ENCODE results near the gene MAPK14.

The MAPK14 gene

DNA sequence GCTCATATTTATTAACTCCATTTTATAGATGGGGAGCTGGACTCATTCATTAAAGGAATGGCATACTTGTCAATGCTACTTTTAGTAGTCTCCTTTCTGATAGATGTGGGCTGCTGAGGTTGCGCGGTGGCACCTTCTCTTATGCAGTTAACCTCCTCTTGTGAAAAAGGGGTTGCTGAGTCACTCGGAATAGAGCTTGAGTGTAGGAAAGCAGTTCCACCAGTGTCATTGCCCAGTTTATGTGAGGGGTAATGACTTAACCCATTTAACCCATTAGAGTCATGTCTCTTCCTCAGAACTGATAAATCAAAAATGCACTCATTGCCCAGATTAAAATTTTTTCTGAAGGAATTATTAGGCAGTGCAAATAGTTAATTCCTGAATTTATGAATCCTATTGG is 6.3 kb downstream of the MAPK14 start:
- TF ChIP-seq, protein P1, sequence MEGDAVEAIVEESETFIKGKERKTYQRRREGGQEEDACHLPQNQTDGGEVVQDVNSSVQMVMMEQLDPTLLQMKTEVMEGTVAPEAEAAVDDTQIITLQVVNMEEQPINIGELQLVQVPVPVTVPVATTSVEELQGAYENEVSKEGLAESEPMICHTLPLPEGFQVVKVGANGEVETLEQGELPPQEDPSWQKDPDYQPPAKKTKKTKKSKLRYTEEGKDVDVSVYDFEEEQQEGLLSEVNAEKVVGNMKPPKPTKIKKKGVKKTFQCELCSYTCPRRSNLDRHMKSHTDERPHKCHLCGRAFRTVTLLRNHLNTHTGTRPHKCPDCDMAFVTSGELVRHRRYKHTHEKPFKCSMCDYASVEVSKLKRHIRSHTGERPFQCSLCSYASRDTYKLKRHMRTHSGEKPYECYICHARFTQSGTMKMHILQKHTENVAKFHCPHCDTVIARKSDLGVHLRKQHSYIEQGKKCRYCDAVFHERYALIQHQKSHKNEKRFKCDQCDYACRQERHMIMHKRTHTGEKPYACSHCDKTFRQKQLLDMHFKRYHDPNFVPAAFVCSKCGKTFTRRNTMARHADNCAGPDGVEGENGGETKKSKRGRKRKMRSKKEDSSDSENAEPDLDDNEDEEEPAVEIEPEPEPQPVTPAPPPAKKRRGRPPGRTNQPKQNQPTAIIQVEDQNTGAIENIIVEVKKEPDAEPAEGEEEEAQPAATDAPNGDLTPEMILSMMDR (conservative IDR thresholded peaks at IDR 0.05; ENCODE audit: low read depth): no peak
- ChIA-PET CTCF (interaction anchor here (1.5 kb wide), 1 partner anchor 61 kb away, joined by 5 read pairs; no protein-coding TSS in a partner anchor), POLR2A (ENCODE audit: low non-redundant PET) (no interaction called here)
- DNase-seq (ENCODE audit: low spot score): no peak
- H3K27ac ChIP-seq: no peak overlapping the region

DNA sequence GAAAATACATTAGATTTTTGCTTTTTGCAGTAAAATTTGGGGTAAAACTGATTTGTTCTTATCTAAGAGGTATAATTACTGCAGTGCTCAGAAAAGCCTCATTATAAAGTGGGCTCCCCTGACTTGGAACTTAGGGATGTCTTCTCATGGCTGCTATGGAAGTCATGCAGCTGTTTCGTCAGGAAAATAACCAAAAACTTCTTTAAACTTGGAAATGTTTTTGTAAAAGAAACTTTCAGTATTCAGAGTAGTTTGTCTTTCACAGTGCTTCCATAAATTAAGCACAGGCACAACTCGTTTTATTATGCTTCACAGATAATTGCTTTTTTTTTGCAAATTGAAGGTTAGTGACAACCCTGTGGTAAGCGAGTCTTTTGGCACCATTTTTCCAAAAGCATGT is 6.8 kb downstream of the MAPK14 start:
- CTCF ChIA-PET: no interaction called here
- DNase-seq (ENCODE audit: low spot score): no peak
- TF ChIP-seq, protein P1 (conservative IDR thresholded peaks at IDR 0.05; ENCODE audit: low read depth): no peak
- POLR2A ChIA-PET (ENCODE audit: low non-redundant PET): no interaction called here
- H3K27ac ChIP-seq: no peak overlapping the region; the same call in 1 of the 2 replicates

DNA sequence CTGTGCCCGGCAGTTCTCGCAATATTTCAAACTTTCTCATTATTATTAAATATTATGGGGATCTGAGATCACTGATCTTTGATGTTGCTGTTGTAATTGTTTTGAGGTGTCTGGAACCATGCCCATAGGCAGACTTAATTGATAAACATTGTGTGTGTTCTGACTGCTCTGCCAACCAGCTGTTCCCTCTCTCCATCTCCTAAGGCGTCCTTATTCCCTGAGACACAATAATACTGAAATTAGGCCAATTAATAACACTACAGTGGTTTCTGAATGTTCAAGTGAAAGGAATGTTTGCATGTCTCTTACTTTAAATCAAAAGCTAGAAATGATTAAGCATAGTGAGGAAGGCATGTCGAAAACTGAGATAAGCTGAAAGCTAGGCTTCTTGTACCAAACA is 7.6 kb downstream of the MAPK14 start:
- TF ChIP-seq, protein P1 (conservative IDR thresholded peaks at IDR 0.05; ENCODE audit: low read depth): no peak
- ChIA-PET POLR2A (ENCODE audit: low non-redundant PET) (no interaction called here), CTCF (no interaction called here)
- no peak for DNase-seq (ENCODE audit: low spot score)
- peak overlapping the region; percentile 24; the same call in 1 of the 2 replicates for H3K27ac ChIP-seq

DNA sequence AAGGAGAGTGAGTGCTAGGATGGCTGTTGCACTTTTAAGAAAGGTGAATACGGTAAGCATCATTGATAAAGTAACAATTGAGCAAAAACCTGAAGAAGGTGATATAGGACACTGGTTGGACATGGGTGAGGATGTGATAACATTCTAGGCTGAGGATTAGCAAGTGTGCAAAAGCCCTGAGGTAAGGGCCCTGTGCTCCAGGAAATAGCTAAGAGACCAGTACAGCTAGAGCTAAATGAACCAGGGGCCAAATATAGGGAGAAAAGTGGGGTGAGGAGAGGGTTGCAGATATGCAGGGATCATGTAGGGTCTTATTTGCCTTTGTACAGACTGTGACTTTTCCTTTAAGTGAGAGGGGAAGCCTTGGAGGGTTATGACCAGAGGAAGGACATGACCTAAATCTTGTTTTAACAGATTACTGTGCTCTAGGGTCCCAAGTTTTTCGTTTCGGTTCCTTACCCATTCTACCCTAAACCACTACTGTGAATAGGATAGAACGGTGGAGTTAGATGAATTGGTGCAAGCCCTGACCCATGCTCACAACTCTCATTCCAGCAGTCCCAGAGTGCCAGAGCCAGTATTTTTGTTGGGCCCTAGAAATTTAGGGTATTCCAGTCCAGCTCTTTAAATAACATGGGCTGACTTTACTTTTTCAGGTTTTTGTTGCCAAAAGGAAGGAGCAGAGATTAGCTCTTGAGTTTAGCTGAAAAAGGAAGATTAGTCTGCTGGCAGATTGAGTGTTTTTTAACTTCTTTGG is 10.7 kb downstream of the MAPK14 start:
- CTCF ChIA-PET: interaction anchor here (0.6 to 1.0 kb wide), 3 partner anchors 11 to 355 kb away, joined by 3 to 5 read pairs (median 3); partner anchors contain the start of gene MAPK14
- TF ChIP-seq, protein P1 (conservative IDR thresholded peaks at IDR 0.05; ENCODE audit: low read depth): no peak
- no peak overlapping the region for H3K27ac ChIP-seq
- POLR2A ChIA-PET (ENCODE audit: low non-redundant PET): no interaction called here
- no peak for DNase-seq (ENCODE audit: low spot score)

DNA sequence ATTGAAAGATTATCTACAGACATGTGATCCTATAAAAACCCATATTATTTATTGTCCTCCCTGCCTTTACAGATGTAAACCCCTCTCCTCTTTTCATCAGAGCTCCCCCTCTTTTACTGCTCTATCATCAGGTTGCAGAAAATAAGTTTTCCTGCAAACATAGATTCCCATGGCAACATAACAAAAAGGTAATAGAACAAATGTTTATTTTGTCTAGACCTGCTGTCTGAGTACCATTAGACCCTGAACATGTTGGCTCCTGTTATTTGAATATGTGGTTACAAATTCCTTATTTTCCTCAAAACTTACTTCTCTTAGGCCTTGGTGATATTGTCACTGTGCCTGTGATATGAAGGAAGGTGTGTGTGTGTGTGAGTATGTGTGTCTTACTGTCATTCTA is 11.5 kb downstream of the MAPK14 start:
- CTCF ChIA-PET: interaction anchor here (0.6 to 1.0 kb wide), 2 partner anchors 11 to 43 kb away, joined by 3 to 5 read pairs; partner anchors contain the start of gene MAPK14
- TF ChIP-seq, protein P1 (conservative IDR thresholded peaks at IDR 0.05; ENCODE audit: low read depth): no peak
- peak; percentile 31 for DNase-seq (ENCODE audit: low spot score)
- H3K27ac ChIP-seq: no peak overlapping the region
- POLR2A ChIA-PET (ENCODE audit: low non-redundant PET): no interaction called here

DNA sequence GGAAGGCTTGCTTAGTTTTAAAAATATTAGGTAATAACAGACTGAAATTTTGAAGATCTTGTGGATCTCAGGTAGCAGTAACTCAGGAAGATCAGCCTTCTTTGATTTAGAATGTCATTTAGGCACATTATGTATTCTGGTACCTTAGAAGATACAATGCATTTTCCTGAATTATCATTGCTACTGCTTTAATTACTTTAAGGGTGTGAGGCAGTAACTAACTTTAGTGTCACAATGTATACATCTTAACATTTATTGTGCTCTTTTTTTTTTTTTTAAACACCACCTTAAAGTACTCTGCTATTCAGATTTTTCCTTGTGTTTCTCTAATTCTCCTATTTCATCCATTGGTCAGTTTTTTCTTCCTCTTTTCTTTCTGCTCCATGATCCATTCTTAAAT is 13.3 kb downstream of the MAPK14 start:
- no peak for DNase-seq (ENCODE audit: low spot score)
- ChIA-PET POLR2A (ENCODE audit: low non-redundant PET) (no interaction called here), CTCF (no interaction called here)
- TF ChIP-seq, protein P1 (conservative IDR thresholded peaks at IDR 0.05; ENCODE audit: low read depth): no peak
- H3K27ac ChIP-seq: no peak overlapping the region
